Measurements from ENCODE around the gene RASSF1. TPM values are rescaled to one million over a fixed set of nuclear protein-coding genes. Genes with fewer than 3 reads are reported as not detected.

RASSF1 gene
- polyA plus RNA-seq, 1 donor from 2014 or later: 51.4 TPM

DNA sequence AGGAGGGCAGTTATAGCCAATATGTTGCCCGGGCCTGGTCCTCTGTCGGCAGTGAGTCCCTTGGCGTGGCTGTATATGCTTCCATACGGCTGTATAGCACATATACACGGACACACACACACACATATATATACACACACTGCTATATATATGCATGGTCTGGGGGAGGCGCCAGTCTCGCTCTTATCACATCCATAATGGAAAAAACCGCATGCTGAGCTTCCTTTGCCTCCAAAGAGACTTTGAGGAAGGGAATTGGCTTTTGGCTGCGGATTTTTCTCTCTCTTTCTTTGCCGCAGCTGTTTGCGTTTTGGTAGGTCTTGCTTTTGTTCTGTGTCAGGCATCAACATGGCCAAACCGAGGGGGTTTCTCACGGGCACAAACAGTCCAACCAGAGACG is 30.0 kb upstream of the RASSF1 start:
- H3K4me2 ChIP-seq (ENCODE audit: low read length): no peak overlapping the region
- no peak overlapping the region for H2AFZ ChIP-seq (ENCODE audit: low read depth, low read length)
- H3K79me2 ChIP-seq (replicated peaks; ENCODE audit: insufficient read depth, low read length): no peaks in the 10 kb centered on the region
- H3F3A ChIP-seq (ENCODE audit: insufficient read depth, low read length, poor library complexity, severe bottlenecking): no peaks in the 10 kb centered on the region
- H4K20me1 ChIP-seq (ENCODE audit: insufficient read depth): no peaks in the 10 kb centered on the region
- no peaks in the 10 kb centered on the region for H3K9me3 ChIP-seq (ENCODE audit: low read length)
- TF ChIP-seq, protein P1, sequence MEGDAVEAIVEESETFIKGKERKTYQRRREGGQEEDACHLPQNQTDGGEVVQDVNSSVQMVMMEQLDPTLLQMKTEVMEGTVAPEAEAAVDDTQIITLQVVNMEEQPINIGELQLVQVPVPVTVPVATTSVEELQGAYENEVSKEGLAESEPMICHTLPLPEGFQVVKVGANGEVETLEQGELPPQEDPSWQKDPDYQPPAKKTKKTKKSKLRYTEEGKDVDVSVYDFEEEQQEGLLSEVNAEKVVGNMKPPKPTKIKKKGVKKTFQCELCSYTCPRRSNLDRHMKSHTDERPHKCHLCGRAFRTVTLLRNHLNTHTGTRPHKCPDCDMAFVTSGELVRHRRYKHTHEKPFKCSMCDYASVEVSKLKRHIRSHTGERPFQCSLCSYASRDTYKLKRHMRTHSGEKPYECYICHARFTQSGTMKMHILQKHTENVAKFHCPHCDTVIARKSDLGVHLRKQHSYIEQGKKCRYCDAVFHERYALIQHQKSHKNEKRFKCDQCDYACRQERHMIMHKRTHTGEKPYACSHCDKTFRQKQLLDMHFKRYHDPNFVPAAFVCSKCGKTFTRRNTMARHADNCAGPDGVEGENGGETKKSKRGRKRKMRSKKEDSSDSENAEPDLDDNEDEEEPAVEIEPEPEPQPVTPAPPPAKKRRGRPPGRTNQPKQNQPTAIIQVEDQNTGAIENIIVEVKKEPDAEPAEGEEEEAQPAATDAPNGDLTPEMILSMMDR (IDR thresholded peaks at IDR 0.05; ENCODE audit: poor library complexity, severe bottlenecking): peak; percentile 83
- peak; percentile 89 for TF ChIP-seq RAD21 (conservative IDR thresholded peaks at IDR 0.05)
- no peak for TF ChIP-seq MXI1 (conservative IDR thresholded peaks at IDR 0.05; ENCODE audit: poor library complexity, severe bottlenecking)
- TF ChIP-seq SMC3 (conservative IDR thresholded peaks at IDR 0.05; ENCODE audit: poor library complexity): peak; percentile 89
- H3K9me2 ChIP-seq (ENCODE audit: insufficient read depth, low read length): no peaks in the 10 kb centered on the region
- H3K4me3 ChIP-seq (ENCODE audit: low read length): no peak overlapping the region
- no peak overlapping the region for H3K9ac ChIP-seq (ENCODE audit: low read length)
- H3K36me3 ChIP-seq (ENCODE audit: insufficient read depth, low read length): peaks cover 7% of the 10 kb centered on the region
- H3K27me3 ChIP-seq (ENCODE audit: insufficient read depth, low read depth, low read length): no peaks in the 10 kb centered on the region
- H3K27ac ChIP-seq (ENCODE audit: low read length): no peak overlapping the region

DNA sequence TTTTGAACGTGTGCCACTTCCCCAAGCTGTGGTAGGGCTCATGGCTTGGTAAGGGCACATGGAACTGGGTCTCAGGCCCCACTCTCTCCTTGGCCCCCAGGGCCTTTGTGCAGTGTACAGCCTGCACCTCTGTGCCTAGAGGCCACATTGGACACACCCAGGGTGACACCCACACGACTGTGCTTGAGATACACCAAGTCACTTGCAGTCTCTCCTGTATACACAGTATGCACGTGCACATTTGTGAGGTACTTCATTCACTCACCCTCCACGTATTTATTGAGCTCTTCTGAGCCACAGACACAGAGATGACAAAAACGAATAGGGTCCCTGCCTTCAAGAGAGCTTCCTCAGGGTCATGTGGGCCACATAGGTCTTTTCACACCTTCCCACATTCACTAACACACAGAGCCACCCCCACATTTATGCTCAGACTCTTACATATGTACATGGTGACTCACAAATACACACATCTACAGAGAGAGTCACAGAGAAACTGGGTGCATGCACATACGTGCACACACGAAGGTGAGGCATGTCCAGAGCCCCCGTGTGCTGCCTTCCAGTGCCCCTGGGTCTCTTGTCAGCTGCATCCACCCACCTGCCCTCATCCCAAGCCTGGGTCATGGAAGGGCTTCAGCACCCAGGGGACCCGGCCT is 28.5 kb upstream of the RASSF1 start:
- Histone ChIP-seq H3K27ac (ENCODE audit: low read length) (no peak overlapping the region), H3K4me2 (ENCODE audit: low read length) (no peak overlapping the region), H2AFZ (ENCODE audit: low read depth, low read length) (no peak overlapping the region), H3K9ac (ENCODE audit: low read length) (no peak overlapping the region), H4K20me1 (ENCODE audit: insufficient read depth) (no peaks in the 10 kb centered on the region), H3K4me3 (ENCODE audit: low read length) (no peak overlapping the region), H3K27me3 (ENCODE audit: insufficient read depth, low read depth, low read length) (no peaks in the 10 kb centered on the region), H3K9me2 (ENCODE audit: insufficient read depth, low read length) (no peaks in the 10 kb centered on the region), H3K36me3 (ENCODE audit: insufficient read depth, low read length) (peaks cover 7% of the 10 kb centered on the region), H3K79me2 (replicated peaks; ENCODE audit: insufficient read depth, low read length) (no peaks in the 10 kb centered on the region), H3F3A (ENCODE audit: insufficient read depth, low read length, poor library complexity, severe bottlenecking) (no peaks in the 10 kb centered on the region), H3K9me3 (ENCODE audit: low read length) (no peaks in the 10 kb centered on the region)
- no peak for TF ChIP-seq EP300 (conservative IDR thresholded peaks at IDR 0.05; ENCODE audit: poor library complexity, severe bottlenecking)
- TF ChIP-seq SMC3 (conservative IDR thresholded peaks at IDR 0.05; ENCODE audit: poor library complexity): no peak
- TF ChIP-seq POLR2AphosphoS5 (IDR thresholded peaks at IDR 0.05): no peak
- no peak for TF ChIP-seq MXI1 (conservative IDR thresholded peaks at IDR 0.05; ENCODE audit: poor library complexity, severe bottlenecking)
- TF ChIP-seq TAF1 (IDR thresholded peaks at IDR 0.05; ENCODE audit: low read depth): no peak
- no peak for TF ChIP-seq EZH2 (IDR thresholded peaks at IDR 0.05; ENCODE audit: borderline replicate concordance, insufficient read depth, low read length, poor library complexity, severe bottlenecking)
- TF ChIP-seq RAD21 (conservative IDR thresholded peaks at IDR 0.05): no peak
- TF ChIP-seq, protein P2, sequence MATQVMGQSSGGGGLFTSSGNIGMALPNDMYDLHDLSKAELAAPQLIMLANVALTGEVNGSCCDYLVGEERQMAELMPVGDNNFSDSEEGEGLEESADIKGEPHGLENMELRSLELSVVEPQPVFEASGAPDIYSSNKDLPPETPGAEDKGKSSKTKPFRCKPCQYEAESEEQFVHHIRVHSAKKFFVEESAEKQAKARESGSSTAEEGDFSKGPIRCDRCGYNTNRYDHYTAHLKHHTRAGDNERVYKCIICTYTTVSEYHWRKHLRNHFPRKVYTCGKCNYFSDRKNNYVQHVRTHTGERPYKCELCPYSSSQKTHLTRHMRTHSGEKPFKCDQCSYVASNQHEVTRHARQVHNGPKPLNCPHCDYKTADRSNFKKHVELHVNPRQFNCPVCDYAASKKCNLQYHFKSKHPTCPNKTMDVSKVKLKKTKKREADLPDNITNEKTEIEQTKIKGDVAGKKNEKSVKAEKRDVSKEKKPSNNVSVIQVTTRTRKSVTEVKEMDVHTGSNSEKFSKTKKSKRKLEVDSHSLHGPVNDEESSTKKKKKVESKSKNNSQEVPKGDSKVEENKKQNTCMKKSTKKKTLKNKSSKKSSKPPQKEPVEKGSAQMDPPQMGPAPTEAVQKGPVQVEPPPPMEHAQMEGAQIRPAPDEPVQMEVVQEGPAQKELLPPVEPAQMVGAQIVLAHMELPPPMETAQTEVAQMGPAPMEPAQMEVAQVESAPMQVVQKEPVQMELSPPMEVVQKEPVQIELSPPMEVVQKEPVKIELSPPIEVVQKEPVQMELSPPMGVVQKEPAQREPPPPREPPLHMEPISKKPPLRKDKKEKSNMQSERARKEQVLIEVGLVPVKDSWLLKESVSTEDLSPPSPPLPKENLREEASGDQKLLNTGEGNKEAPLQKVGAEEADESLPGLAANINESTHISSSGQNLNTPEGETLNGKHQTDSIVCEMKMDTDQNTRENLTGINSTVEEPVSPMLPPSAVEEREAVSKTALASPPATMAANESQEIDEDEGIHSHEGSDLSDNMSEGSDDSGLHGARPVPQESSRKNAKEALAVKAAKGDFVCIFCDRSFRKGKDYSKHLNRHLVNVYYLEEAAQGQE (IDR thresholded peaks at IDR 0.05; ENCODE audit: borderline replicate concordance): no peak
- TF ChIP-seq, protein P1 (IDR thresholded peaks at IDR 0.05; ENCODE audit: poor library complexity, severe bottlenecking): no peak
